ENCODE measurements around the gene PRSS38.

GRCh38 chr1:227813962-227814361, 1.5 kb upstream of the PRSS38 start:
- TF ChIP-seq CTCF (conservative IDR thresholded peaks at IDR 0.05) (no peak), EZH2 (IDR thresholded peaks at IDR 0.05; ENCODE audit: low read depth) (no peak)
